Amniotic stem cell (primary cell): ENCODE results near the gene RALGAPB.

Source experiments
- DNase-seq: peaks from one replicate; lab custom pipeline; 2025; lab: John Stamatoyannopoulos, UW

RALGAPB gene

DNA sequence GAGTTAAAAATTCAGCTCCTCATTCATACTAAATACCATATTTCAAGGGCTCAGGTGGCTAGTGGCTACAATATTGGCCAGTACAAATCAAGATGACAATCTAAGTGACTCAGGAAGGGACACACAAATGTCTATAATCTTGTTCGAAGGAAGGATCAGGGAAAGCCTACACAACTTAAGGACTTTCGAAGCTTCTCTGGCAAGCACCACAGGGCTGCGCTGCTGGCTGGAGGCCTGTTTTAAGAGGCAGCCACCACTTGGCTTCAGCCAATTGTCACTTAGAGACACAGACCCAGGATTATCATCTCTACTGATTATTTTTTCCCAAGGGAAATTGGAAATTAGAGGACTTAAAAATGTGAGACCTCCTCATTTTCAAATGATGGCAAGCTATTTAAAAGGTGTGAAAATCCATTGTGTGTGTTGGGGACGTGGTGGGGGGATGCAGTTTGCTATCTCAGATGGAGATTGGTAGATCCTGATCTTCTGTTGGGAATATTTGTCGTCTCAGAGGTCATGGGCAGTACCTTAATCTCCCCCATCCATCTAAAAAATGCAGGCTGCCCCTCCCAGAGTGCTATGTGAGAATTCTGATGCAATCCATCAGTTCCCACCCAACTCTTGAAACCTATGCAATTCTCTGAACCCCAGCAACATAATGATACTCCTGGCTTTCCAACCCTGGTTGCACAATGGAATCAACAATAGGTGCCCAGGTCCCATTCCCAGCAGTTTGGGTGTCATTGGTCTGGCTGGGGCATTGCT is 140.3 kb downstream of the RALGAPB start:
- DNase-seq = no peak

DNA sequence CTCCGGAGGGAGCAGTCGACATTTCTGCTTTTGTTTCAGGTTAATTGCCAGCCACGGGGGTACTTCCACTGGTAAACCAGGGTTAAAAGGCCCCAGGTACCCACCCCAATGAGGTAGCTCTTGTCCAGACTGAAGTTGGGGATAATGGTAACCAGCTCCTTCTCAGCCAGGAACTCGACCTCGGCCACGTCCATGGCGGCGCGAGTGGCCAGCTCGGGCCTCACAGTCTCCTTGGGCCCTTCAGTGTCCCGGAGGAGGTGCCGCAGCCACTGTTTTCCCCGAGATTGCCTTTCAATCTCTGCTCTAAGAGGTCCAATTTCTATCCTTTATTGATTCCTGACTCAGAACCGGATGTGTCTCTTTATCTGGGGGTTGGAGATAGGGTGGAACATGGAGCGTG is 142.6 kb downstream of the RALGAPB start:
- no peak for DNase-seq

DNA sequence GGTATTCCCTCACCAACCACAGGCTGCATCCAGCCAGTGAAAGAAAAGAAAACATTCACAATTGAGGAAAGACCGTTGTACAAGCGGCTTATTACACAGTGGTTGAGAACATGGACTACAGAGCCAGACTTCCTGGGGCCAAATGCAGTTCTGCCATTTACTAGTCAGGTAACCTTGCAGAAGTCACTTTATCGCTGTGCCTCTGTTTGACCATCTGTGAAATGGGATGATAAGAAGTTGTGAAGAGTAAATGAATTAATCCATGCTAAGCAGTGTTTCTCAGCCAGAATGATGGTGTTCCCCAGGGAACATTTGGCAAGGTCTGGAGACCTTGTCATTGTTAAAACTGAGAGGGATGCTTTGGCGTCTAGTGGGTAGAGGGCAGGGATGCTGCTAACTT is 143.8 kb downstream of the RALGAPB start:
- DNase-seq = no peak

DNA sequence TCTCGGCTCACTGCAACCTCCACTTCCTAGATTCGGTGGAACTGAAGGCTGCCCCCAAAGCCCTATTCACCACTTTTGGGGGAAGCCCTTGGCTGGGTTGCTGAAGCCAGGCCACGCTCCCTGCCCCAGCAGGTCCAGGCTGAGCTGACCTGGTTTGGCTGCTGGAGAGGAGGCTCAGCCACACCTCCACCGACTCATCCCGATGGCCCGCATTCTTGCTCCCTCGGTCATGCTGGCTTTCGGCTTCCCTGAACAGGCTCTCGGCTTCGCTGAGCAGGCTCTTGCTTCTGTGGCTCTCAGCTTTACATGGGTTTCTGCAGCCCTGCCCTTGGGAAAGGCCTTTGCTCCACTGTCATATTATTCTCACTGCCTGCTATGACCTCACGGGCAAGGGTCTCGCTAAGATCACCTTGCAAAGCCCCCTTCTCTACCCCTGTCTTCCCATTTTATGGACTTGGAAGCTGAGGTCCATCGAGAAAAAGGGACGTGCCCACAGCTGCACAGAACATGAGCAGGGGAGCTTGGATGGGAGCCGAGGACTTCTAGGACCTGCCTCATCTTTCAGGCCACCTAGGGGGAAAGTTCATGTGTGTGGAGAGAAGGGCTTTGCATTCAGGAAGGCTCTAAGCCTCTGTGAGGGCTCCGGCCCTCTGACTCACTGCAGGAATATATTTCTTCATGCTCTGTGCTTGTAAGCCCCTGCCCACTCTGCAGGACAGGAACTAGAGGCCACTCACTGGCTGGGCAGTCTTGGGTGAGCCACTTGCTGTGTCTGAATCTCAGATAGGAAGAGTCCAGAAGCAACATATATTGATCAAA is 144.6 kb downstream of the RALGAPB start:
- DNase-seq = no peak

DNA sequence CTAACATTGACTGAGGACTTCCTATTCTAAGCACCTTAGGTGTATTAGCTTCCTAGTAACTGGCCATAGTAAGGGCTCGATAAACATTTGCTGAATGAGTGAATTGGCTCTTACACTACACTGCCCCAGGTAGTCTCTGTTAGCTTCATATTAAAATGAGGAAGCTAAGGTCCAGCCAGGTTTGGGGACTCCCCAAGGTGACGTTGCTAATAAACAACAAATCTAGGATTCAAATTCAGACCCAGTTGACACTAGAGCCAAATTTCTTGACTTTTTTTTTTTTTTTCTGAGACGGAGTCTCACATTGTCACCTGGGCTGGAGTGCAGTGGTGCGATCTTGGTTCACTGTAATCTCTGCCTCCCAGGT is 145.2 kb downstream of the RALGAPB start:
- no peak for DNase-seq

DNA sequence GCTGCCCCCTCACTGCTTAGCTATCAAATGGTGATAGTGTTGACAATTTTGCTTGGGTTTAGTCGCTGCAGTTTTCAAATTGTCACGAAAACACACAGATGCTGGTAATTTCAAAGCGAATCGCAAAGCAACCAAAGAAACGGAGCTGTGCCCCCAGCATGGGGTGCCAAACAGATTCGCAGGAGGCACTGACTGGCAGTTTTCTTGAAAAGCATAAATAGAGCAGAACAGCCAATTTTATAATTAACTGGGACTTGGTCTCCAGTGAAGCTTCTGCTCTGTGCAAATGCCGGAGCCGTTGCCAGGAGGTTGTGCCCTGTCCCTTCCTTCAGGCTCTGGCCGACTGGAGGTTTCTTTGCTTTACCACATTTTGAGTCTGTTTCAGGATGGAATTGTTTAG is 147.8 kb downstream of the RALGAPB start:
- no peak for DNase-seq

DNA sequence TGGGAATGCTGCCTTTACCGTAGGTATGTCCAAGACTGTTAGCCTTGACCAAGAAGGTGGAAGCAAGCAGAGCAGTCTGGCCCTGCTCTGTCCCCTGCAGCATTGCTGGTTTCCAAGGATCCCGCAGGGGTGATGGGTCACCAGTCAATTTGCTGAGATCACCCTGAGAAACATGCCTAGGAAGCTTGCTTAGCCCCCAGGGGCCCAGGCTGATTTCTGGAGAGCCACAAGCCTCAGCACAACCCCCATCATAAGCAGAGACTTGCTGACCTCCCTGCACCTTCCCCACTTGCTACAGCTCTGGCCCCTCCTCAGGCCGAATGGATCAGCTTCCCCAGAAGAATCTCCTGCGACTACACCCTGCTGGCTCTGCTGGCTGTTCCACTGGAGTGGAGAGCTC is 150.4 kb downstream of the RALGAPB start:
- no peak for DNase-seq

DNA sequence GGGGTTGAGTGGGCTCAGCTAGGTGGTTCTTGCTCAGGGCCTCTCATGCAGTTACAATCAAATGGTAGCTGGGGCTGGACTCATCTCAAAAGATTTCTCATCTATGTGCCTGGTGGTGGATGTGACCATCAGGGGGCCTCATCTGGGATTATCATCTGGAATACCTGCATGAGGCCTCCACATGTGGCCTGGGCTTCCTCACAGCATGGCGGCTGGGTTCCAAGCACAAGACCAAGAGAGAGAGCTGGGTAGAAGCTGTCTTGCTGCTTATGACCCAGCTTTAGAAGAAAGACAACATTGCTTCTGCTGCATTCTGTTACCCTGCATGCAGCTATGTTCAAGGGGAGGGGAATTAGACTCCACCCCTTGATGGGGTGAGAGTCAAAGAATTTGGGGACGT is 151.4 kb downstream of the RALGAPB start:
- DNase-seq = no peak

DNA sequence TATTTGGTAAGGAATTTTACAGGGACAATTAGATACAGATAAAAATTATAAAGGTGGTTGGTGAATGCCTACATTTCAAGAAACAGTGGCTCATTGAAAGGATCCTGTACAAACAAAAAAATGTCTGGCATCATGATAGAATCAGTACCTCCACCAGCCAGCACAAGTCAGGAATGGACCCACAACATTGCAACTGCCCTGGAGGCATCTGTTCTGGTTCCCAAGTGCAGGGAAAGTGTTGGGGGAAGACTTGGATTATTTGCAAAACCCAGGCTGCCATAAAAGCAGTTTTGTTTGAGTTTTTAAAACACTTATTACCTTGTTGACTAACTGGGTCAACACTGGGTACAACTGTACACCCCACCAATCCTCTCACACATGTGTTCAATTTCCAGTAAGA is 153.3 kb downstream of the RALGAPB start:
- no peak for DNase-seq

DNA sequence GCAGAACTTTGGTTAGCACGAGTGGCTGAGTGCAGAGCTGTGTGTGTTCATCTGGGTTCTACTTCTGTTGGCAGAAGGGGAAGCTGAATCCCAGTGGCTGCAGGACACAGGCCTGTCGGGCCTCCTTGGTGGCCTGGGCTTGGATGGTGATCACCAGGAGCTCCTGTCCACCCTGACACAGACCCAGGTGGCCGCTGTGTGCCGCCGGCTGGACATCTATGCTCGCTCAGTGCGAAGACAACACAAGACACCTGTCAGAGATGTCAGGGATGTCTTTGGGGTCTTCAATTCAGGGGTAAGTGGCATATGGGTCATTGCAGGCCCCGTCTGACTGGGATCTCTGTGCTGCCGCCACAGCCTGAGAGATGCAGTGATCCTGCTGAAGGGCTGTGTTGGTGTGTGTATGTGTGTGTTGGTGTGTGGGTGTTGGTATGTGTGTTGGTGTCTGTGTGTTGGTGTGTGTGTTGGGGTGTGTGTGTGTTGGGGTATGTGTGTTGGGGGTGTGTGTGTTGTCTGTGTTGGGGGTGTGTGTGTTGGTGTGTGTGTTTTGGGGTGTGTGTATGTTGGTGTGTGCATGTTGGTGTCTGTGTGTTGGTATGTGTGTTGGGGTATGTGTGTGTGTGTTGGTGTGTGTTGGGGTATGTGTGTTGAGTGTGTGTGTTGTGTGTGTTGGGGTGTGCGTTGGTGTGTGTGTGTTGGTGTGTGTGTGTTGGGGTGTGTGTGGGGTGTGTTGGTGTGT is 154.4 kb downstream of the RALGAPB start:
- DNase-seq = no peak
